ENCODE measurements around the gene LDLRAD3. TPM values are rescaled to one million over a fixed set of nuclear protein-coding genes. Genes with fewer than 3 reads are reported as not detected.

LDLRAD3 gene
- total RNA-seq, 3 donors from 2014 or later (not counting 1 experiment from before 2014, with no cell fraction given): 1.0 to 1.5 (median 1.2) TPM

DNA sequence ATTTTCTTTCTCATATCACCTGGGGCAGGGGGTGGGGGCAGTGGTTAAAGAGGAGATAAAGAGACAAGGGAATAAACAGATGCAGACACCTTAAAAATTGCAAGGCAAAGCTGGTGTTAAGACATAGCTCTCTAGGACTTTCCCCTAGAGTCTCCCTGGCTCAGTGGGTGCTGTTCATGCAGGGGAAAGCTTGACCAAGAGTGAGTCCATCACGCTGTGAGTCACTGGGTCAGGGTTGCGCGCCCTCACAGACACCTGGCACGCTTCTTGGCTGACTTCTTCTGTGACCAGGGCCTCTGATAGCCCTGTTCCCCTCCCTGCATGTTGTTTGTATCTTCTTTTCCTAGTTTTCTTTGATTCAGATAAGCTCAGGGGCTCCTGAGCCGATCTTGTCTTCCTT, 313.5 kb downstream of the LDLRAD3 start:
- WGBS (ENCODE audit: insufficient coverage): 69% methylated on average over 5 of the region's 5 CpGs

GRCh38 chr11:36258730-36259360, 315.0 kb downstream of the LDLRAD3 start:
- Histone ChIP-seq H3K9me3 (ENCODE audit: control insufficient read depth, insufficient read depth, low read length) (no peaks in the 10 kb centered on the region), H3K27ac (ENCODE audit: low read length) (no peak overlapping the region), H3K4me1 (ENCODE audit: control insufficient read depth, insufficient read depth, low read length) (no peaks in the 10 kb centered on the region), H3K4me3 (ENCODE audit: low read length) (no peak overlapping the region), H3K36me3 (ENCODE audit: control insufficient read depth, insufficient read depth, low read length) (no peaks in the 10 kb centered on the region), H3K27me3 (ENCODE audit: control insufficient read depth, insufficient read depth, low read length) (peaks cover 2% of the 10 kb centered on the region)
- intact Hi-C loops (cut with micrococcal nuclease): loop anchor here (10.0 kb wide), 1 partner anchor 64 kb away; no protein-coding TSS in a partner anchor
- ATAC-seq (peak in 1 of 3 donors; percentile 55), DNase-seq (peak in 1 of 2 donors; percentile 21)
- Mint-ChIP-seq H3K27me3 (ENCODE audit: low read depth in 2 of 2) (peaks cover 28 to 51% of the 10 kb centered on the region in 2 donors), H3K36me3 (no peaks in the 10 kb centered on the region), H3K4me3 (no peak overlapping the region), H3K9me3 (no peaks in the 10 kb centered on the region), H3K27ac (no peak overlapping the region), H3K4me1 (no peaks in the 10 kb centered on the region)
- WGBS (ENCODE audit: insufficient coverage): 43% methylated on average over 12 of the region's 12 CpGs
- TF ChIP-seq, protein P1, sequence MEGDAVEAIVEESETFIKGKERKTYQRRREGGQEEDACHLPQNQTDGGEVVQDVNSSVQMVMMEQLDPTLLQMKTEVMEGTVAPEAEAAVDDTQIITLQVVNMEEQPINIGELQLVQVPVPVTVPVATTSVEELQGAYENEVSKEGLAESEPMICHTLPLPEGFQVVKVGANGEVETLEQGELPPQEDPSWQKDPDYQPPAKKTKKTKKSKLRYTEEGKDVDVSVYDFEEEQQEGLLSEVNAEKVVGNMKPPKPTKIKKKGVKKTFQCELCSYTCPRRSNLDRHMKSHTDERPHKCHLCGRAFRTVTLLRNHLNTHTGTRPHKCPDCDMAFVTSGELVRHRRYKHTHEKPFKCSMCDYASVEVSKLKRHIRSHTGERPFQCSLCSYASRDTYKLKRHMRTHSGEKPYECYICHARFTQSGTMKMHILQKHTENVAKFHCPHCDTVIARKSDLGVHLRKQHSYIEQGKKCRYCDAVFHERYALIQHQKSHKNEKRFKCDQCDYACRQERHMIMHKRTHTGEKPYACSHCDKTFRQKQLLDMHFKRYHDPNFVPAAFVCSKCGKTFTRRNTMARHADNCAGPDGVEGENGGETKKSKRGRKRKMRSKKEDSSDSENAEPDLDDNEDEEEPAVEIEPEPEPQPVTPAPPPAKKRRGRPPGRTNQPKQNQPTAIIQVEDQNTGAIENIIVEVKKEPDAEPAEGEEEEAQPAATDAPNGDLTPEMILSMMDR (IDR thresholded peaks at IDR 0.05): no peak

More for the DNA sequence above, 313.5 kb downstream of the LDLRAD3 start:
- Mint-ChIP-seq H3K27ac (no peak overlapping the region), H3K4me3 (no peak overlapping the region), H3K4me1 (no peaks in the 10 kb centered on the region), H3K27me3 (ENCODE audit: low read depth in 2 of 2) (peaks cover 21 to 40% of the 10 kb centered on the region in 2 donors), H3K9me3 (no peaks in the 10 kb centered on the region), H3K36me3 (no peaks in the 10 kb centered on the region)
- Histone ChIP-seq H3K4me1 (ENCODE audit: control insufficient read depth, insufficient read depth, low read length) (no peaks in the 10 kb centered on the region), H3K27ac (ENCODE audit: low read length) (no peak overlapping the region), H3K9me3 (ENCODE audit: control insufficient read depth, insufficient read depth, low read length) (no peaks in the 10 kb centered on the region), H3K4me3 (ENCODE audit: low read length) (no peak overlapping the region), H3K36me3 (ENCODE audit: control insufficient read depth, insufficient read depth, low read length) (no peaks in the 10 kb centered on the region), H3K27me3 (ENCODE audit: control insufficient read depth, insufficient read depth, low read length) (peaks cover 2% of the 10 kb centered on the region)
- ATAC-seq (no peak), DNase-seq (no peak)
- TF ChIP-seq, protein P1 (IDR thresholded peaks at IDR 0.05): no peak
- intact Hi-C loops (cut with micrococcal nuclease): loop anchor here (10.0 kb wide), 1 partner anchor 63 kb away; no protein-coding TSS in a partner anchor

GRCh38 chr11:36261094-36261493, 317.2 kb downstream of the LDLRAD3 start:
- no peaks in the 10 kb centered on the region for H3K36me3 ChIP-seq (ENCODE audit: control insufficient read depth, insufficient read depth, low read length)
- H3K27me3 ChIP-seq (ENCODE audit: control insufficient read depth, insufficient read depth, low read length): peaks cover 2% of the 10 kb centered on the region
- Mint-ChIP-seq H3K27ac (no peak overlapping the region), H3K4me1 (no peaks in the 10 kb centered on the region), H3K9me3 (no peaks in the 10 kb centered on the region), H3K27me3 (ENCODE audit: low read depth in 2 of 2) (peaks cover 29 to 51% of the 10 kb centered on the region in 2 donors), H3K4me3 (no peak overlapping the region), H3K36me3 (no peaks in the 10 kb centered on the region)
- H3K27ac ChIP-seq (ENCODE audit: low read length): no peak overlapping the region
- DNase-seq (no peak), ATAC-seq (no peak)
- WGBS (ENCODE audit: insufficient coverage): 75% methylated on average over 4 of the region's 4 CpGs
- TF ChIP-seq, protein P1 (IDR thresholded peaks at IDR 0.05): no peak
- no peaks in the 10 kb centered on the region for H3K4me1 ChIP-seq (ENCODE audit: control insufficient read depth, insufficient read depth, low read length)
- no peaks in the 10 kb centered on the region for H3K9me3 ChIP-seq (ENCODE audit: control insufficient read depth, insufficient read depth, low read length)
- intact Hi-C loops (cut with micrococcal nuclease): no loop called here
- H3K4me3 ChIP-seq (ENCODE audit: low read length): no peak overlapping the region

All from natural killer cell (primary cell).